Parathyroid adenoma (tissue), 2 donors: ENCODE measurements around the gene FRAS1.
"Not testable (repeated sequence)": the region's sequence is repeated elsewhere in the genome, so short reads cannot be mapped to it uniquely, and the experiment has no call there.

Source experiments
- H2AFZ ChIP-seq: fragments of 300-600 bp; sonication (generic); one replicate; pipeline ENCODE4 v1.7.0; 2017; ENCODE audit warnings: antibody characterized with exemption, mild to moderate bottlenecking
- H3K27ac ChIP-seq: fragments of 300-600 bp; sonication (generic); one replicate; pipeline ENCODE4 v1.7.0; 2017
- H3K27me3 ChIP-seq: fragments of 300-600 bp; sonication (generic); one replicate; pipeline ENCODE4 v1.7.0; 2017; ENCODE audit warnings: low read length; ENCODE audit not compliant: control insufficient read depth, insufficient read depth
- H3K36me3 ChIP-seq: fragments of 300-600 bp; sonication (generic); one replicate; pipeline ENCODE4 v1.7.0; 2017; ENCODE audit warnings: low read length; ENCODE audit not compliant: control insufficient read depth, insufficient read depth
- H3K4me1 ChIP-seq: fragments of 300-600 bp; sonication (generic); one replicate; pipeline ENCODE4 v1.7.0; 2017; ENCODE audit warnings: control low read depth
- H3K4me2 ChIP-seq: fragments of 300-600 bp; sonication (generic); one replicate; pipeline ENCODE4 v1.7.0; 2017; ENCODE audit warnings: low read length
- H3K4me3 ChIP-seq: fragments of 300-600 bp; sonication (generic); one replicate; pipeline ENCODE4 v1.7.0; 2017; ENCODE audit warnings: low read depth, low read length
- H3K79me2 ChIP-seq: fragments of 300-600 bp; sonication (generic); one replicate; pipeline ENCODE4 v1.7.0; 2017; ENCODE audit warnings: control low read depth
- H3K9ac ChIP-seq: fragments of 300-600 bp; sonication (generic); one replicate; pipeline ENCODE4 v1.7.0; 2017; ENCODE audit warnings: mild to moderate bottlenecking
- H3K9me3 ChIP-seq: fragments of 300-600 bp; sonication (generic); one replicate; pipeline ENCODE4 v1.7.0; 2017; ENCODE audit warnings: low read length; ENCODE audit not compliant: control insufficient read depth
- TF ChIP-seq, protein P1 (sequence below): fragments of 300-600 bp; sonication (generic); IDR thresholded peaks from one replicate; pipeline ENCODE4 v1.7.0; 2017; ENCODE audit warnings: antibody characterized with exemption, mild to moderate bottlenecking
- donor health status: primary hyperparathyroidism.

FRAS1 gene, protein sequence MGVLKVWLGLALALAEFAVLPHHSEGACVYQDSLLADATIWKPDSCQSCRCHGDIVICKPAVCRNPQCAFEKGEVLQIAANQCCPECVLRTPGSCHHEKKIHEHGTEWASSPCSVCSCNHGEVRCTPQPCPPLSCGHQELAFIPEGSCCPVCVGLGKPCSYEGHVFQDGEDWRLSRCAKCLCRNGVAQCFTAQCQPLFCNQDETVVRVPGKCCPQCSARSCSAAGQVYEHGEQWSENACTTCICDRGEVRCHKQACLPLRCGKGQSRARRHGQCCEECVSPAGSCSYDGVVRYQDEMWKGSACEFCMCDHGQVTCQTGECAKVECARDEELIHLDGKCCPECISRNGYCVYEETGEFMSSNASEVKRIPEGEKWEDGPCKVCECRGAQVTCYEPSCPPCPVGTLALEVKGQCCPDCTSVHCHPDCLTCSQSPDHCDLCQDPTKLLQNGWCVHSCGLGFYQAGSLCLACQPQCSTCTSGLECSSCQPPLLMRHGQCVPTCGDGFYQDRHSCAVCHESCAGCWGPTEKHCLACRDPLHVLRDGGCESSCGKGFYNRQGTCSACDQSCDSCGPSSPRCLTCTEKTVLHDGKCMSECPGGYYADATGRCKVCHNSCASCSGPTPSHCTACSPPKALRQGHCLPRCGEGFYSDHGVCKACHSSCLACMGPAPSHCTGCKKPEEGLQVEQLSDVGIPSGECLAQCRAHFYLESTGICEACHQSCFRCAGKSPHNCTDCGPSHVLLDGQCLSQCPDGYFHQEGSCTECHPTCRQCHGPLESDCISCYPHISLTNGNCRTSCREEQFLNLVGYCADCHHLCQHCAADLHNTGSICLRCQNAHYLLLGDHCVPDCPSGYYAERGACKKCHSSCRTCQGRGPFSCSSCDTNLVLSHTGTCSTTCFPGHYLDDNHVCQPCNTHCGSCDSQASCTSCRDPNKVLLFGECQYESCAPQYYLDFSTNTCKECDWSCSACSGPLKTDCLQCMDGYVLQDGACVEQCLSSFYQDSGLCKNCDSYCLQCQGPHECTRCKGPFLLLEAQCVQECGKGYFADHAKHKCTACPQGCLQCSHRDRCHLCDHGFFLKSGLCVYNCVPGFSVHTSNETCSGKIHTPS (N-terminal part only)

DNA sequence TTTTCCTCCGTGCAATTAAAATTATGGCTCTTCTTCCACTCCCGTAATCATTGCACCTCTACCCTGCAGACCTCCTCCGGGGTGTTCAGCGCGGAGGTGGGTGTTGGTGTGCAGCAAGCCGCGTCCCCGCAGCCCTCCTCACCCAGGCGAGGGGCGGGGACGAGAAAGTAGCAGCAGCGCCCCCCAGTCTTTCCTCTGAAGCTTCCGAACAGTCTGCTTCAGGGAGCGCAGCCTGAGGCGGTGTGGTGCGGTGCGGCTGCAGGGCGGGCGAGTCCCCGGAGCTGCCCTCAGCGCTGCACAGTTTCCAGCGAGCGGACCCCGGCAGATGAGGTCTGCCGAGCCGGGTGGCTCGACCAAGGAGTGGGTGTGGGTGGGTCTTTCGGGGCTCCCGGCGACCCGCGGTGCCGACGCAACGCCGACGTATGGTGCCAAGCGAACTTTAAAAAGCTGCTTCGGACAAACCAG, at the start of gene FRAS1:
Gene FRAS1, plus strand, starts transcription at position 189 of the 465 bp plus-strand sequence. CDS start 687 bp downstream, outside the sequence.
- Histone ChIP-seq H3K27ac (peak within 1 kb of the TSS; percentile 61), H3K36me3 (no peaks in the 10 kb centered on the region)
- TF ChIP-seq, protein P1, sequence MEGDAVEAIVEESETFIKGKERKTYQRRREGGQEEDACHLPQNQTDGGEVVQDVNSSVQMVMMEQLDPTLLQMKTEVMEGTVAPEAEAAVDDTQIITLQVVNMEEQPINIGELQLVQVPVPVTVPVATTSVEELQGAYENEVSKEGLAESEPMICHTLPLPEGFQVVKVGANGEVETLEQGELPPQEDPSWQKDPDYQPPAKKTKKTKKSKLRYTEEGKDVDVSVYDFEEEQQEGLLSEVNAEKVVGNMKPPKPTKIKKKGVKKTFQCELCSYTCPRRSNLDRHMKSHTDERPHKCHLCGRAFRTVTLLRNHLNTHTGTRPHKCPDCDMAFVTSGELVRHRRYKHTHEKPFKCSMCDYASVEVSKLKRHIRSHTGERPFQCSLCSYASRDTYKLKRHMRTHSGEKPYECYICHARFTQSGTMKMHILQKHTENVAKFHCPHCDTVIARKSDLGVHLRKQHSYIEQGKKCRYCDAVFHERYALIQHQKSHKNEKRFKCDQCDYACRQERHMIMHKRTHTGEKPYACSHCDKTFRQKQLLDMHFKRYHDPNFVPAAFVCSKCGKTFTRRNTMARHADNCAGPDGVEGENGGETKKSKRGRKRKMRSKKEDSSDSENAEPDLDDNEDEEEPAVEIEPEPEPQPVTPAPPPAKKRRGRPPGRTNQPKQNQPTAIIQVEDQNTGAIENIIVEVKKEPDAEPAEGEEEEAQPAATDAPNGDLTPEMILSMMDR = no peak

GRCh38 chr4:78011003-78011402, 46.1 kb upstream of the FRAS1 start:
- H3K4me2 ChIP-seq, H3K9me3 ChIP-seq, H3K27ac ChIP-seq, H3K9ac ChIP-seq, H3K79me2 ChIP-seq, H3K36me3 ChIP-seq, H3K27me3 ChIP-seq, H2AFZ ChIP-seq, H3K4me3 ChIP-seq, H3K4me1 ChIP-seq: not testable (repeated sequence)

More for the DNA sequence above, at the start of gene FRAS1:
- H3K9ac ChIP-seq = no peak within 1 kb of the TSS
- H3K9me3 ChIP-seq = no peaks in the 10 kb centered on the region
- H3K4me1 ChIP-seq = no peaks in the 10 kb centered on the region
- no peaks in the 10 kb centered on the region for H3K79me2 ChIP-seq
- peak within 1 kb of the TSS; percentile 98 for H3K4me2 ChIP-seq
- peak within 1 kb of the TSS; percentile 80 for H3K4me3 ChIP-seq
- peak within 1 kb of the TSS; percentile 81 for H2AFZ ChIP-seq
- no peaks in the 10 kb centered on the region for H3K27me3 ChIP-seq

DNA sequence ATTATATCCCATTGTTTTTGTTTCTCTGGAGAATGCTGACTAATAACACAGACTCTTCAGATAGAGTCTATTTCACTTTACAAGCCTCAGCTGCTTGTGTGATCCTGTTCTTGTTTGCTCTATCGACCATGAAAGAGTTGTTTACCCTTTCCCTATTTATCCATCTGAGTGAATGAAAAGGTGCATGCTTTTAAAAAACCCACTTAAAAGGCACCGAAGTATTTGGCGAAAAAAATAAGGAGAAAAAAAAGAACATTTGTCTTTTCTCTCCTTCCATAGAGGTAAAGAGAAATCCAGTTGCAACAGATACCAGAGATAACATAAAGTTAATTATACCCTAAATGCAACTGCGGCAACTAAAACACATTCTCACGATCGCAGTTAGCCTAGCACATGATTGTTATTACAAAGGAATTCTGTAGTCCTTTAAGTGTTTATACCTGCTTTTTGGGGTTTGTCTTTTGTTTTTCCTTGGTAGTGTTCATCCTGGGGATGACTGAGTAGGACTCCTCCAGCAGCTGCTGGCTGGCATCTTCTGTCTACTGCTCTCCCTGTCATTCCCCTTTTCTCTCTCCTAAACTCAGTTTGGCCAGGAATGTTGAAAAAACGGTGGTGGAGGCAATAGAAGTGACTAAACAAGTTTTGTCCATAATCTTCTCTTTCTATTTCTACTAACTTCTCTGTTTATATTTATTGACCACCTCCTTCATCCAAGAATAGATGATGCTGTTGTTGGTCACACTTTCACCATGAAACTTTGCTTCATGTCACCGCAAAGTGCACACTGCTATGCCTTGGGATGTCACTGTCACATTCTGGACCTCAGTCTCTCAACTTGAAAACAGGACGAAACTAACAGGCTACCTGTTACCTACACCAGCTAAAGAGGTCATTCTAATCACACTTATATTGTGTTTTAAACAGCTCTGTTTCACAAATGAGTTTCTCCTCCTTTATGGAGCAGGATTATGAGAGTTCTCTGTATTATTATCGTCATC, 41.9 kb upstream of the FRAS1 start:
- TF ChIP-seq, protein P1 = no peak
- no peak overlapping the region for H3K4me3 ChIP-seq
- H3K36me3 ChIP-seq = no peaks in the 10 kb centered on the region
- H3K9me3 ChIP-seq = no peaks in the 10 kb centered on the region
- H3K4me1 ChIP-seq = no peaks in the 10 kb centered on the region
- H2AFZ ChIP-seq = no peak overlapping the region
- no peak overlapping the region for H3K27ac ChIP-seq
- H3K79me2 ChIP-seq = no peaks in the 10 kb centered on the region
- no peaks in the 10 kb centered on the region for H3K27me3 ChIP-seq
- H3K4me2 ChIP-seq = no peak overlapping the region
- no peak overlapping the region for H3K9ac ChIP-seq

- TF ChIP-seq, protein P1 = no peak
- H3K4me3 ChIP-seq = no peak overlapping the region
- no peak overlapping the region for H3K27ac ChIP-seq
- no peaks in the 10 kb centered on the region for H3K79me2 ChIP-seq
- H3K4me1 ChIP-seq = no peaks in the 10 kb centered on the region
- no peaks in the 10 kb centered on the region for H3K36me3 ChIP-seq
- H2AFZ ChIP-seq = no peak overlapping the region
- H3K9ac ChIP-seq = no peak overlapping the region
- no peaks in the 10 kb centered on the region for H3K27me3 ChIP-seq
- no peak overlapping the region for H3K4me2 ChIP-seq
- H3K9me3 ChIP-seq = no peaks in the 10 kb centered on the region
Observed at GRCh38 chr4:78018271-78019049, 38.7 kb upstream of the FRAS1 start.
